Ovary (tissue), 3 donors: ENCODE data around the gene OGDHL.

Source experiments
- CTCF ChIP-seq, 3 donors: fragments of 450-650 bp in 2 of 3; fragments of 200-600 bp in 1 of 3; IDR thresholded peaks; one replicate each; pipeline versions ENCODE4 v1.5.1 to v1.8.0; 2016 to 2022; ENCODE audit warnings: antibody characterized with exemption in 3 of 3, mild to moderate bottlenecking in 1 of 3
- POLR2A ChIP-seq: fragments of 450-650 bp; IDR thresholded peaks from one replicate; pipeline ENCODE4 v1.6.1; 2017; ENCODE audit warnings: antibody characterized with exemption, mild to moderate bottlenecking, moderate library complexity
- donor health status: DM: no; HTN: no; CAD: no.

- TF ChIP-seq CTCF (IDR thresholded peaks at IDR 0.05) (no peak), POLR2A (no peak)
These were observed 5.5 kb downstream of the OGDHL start for GRCh38 chr10:49756641-49757040.
